ENCODE measurements around the gene CLN6. TPM values are rescaled to one million over a fixed set of nuclear protein-coding genes. Genes with fewer than 3 reads are reported as not detected.

Gene CLN6
- total and polyA plus RNA-seq, 5 donors = 6.8 to 8.9 (median 7.6) TPM

- Histone ChIP-seq H3K4me3 (ENCODE audit: low read length) (no peak overlapping the region), H3K4me1 (ENCODE audit: control insufficient read depth, insufficient read depth, low read length) (peaks cover 10% of the 10 kb centered on the region), H3K27me3 (ENCODE audit: control insufficient read depth, insufficient read depth) (no peaks in the 10 kb centered on the region), H3K9me3 (ENCODE audit: control insufficient read depth, low read length) (no peaks in the 10 kb centered on the region), H3K27ac (ENCODE audit: low read length) (peak overlapping the region; percentile 75)
- 46% methylated on average over 11 of the region's 11 CpGs for WGBS
- intact Hi-C loops (cut with DNase I) = no loop called here
- ATAC-seq (peak; percentile 38 to 47), DNase-seq (peak in 2 of 3 donors; percentile 53 to 55)
These were observed 42.4 kb upstream of the CLN6 start for GRCh38 chr15:68271854-68272471.

GRCh38 chr15:68268405-68268804, 38.9 kb upstream of the CLN6 start:
- 43% methylated on average over 3 of the region's 3 CpGs for WGBS
- no peak overlapping the region for H3K27ac ChIP-seq (ENCODE audit: low read length)
- peaks cover 7% of the 10 kb centered on the region for H3K4me1 ChIP-seq (ENCODE audit: control insufficient read depth, insufficient read depth, low read length)
- no peak overlapping the region for H3K4me3 ChIP-seq (ENCODE audit: low read length)
- H3K9me3 ChIP-seq (ENCODE audit: control insufficient read depth, low read length) = no peaks in the 10 kb centered on the region
- H3K27me3 ChIP-seq (ENCODE audit: control insufficient read depth, insufficient read depth) = no peaks in the 10 kb centered on the region
- DNase-seq (no peak), ATAC-seq (no peak)
- intact Hi-C loops (cut with DNase I) = no loop called here

GRCh38 chr15:68265674-68266073, 36.1 kb upstream of the CLN6 start:
- Histone ChIP-seq H3K4me3 (ENCODE audit: low read length) (no peak overlapping the region), H3K27ac (ENCODE audit: low read length) (no peak overlapping the region), H3K9me3 (ENCODE audit: control insufficient read depth, low read length) (no peaks in the 10 kb centered on the region), H3K27me3 (ENCODE audit: control insufficient read depth, insufficient read depth) (no peaks in the 10 kb centered on the region), H3K4me1 (ENCODE audit: control insufficient read depth, insufficient read depth, low read length) (no peaks in the 10 kb centered on the region)
- intact Hi-C loops (cut with DNase I) = no loop called here
- WGBS = 88% methylated on average over 3 of the region's 3 CpGs
- DNase-seq (no peak), ATAC-seq (no peak)

GRCh38 chr15:68265081-68265480, 35.6 kb upstream of the CLN6 start:
- WGBS = 79% methylated on average over 4 of the region's 4 CpGs
- H3K27ac ChIP-seq (ENCODE audit: low read length) = no peak overlapping the region
- ATAC-seq (no peak), DNase-seq (no peak)
- no peaks in the 10 kb centered on the region for H3K4me1 ChIP-seq (ENCODE audit: control insufficient read depth, insufficient read depth, low read length)
- H3K9me3 ChIP-seq (ENCODE audit: control insufficient read depth, low read length) = no peaks in the 10 kb centered on the region
- H3K4me3 ChIP-seq (ENCODE audit: low read length) = no peak overlapping the region
- intact Hi-C loops (cut with DNase I) = no loop called here
- H3K27me3 ChIP-seq (ENCODE audit: control insufficient read depth, insufficient read depth) = no peaks in the 10 kb centered on the region

- H3K27ac ChIP-seq (ENCODE audit: low read length) = no peak overlapping the region
- intact Hi-C loops (cut with DNase I) = no loop called here
- WGBS = 50% methylated on average over 2 of the region's 2 CpGs
- ATAC-seq (no peak), DNase-seq (no peak)
- H3K9me3 ChIP-seq (ENCODE audit: control insufficient read depth, low read length) = no peaks in the 10 kb centered on the region
- H3K4me3 ChIP-seq (ENCODE audit: low read length) = no peak overlapping the region
- H3K4me1 ChIP-seq (ENCODE audit: control insufficient read depth, insufficient read depth, low read length) = no peaks in the 10 kb centered on the region
- H3K27me3 ChIP-seq (ENCODE audit: control insufficient read depth, insufficient read depth) = no peaks in the 10 kb centered on the region
These were observed 34.8 kb upstream of the CLN6 start for GRCh38 chr15:68264282-68264681.

- intact Hi-C loops (cut with DNase I) = no loop called here
- Histone ChIP-seq H3K4me1 (ENCODE audit: control insufficient read depth, insufficient read depth, low read length) (peaks cover 3% of the 10 kb centered on the region), H3K27me3 (ENCODE audit: control insufficient read depth, insufficient read depth) (no peaks in the 10 kb centered on the region), H3K4me3 (ENCODE audit: low read length) (no peak overlapping the region), H3K9me3 (ENCODE audit: control insufficient read depth, low read length) (no peaks in the 10 kb centered on the region), H3K27ac (ENCODE audit: low read length) (no peak overlapping the region)
- ATAC-seq = no peak
- WGBS = 63% methylated on average over 5 of the region's 5 CpGs
- DNase-seq = no peak
These were observed 33.2 kb upstream of the CLN6 start for GRCh38 chr15:68262514-68263356.

- 96% methylated on average over 3 of the region's 3 CpGs for WGBS
These were observed 32.5 kb upstream of the CLN6 start for GRCh38 chr15:68261980-68262379.

GRCh38 chr15:68261241-68261640, 31.7 kb upstream of the CLN6 start:
- intact Hi-C loops (cut with DNase I) = no loop called here
- H3K4me1 ChIP-seq (ENCODE audit: control insufficient read depth, insufficient read depth, low read length) = peaks cover 3% of the 10 kb centered on the region
- no peaks in the 10 kb centered on the region for H3K27me3 ChIP-seq (ENCODE audit: control insufficient read depth, insufficient read depth)
- DNase-seq (no peak), ATAC-seq (no peak)
- H3K4me3 ChIP-seq (ENCODE audit: low read length) = no peak overlapping the region
- no peaks in the 10 kb centered on the region for H3K9me3 ChIP-seq (ENCODE audit: control insufficient read depth, low read length)
- no peak overlapping the region for H3K27ac ChIP-seq (ENCODE audit: low read length)
- 89% methylated on average over 3 of the region's 3 CpGs for WGBS

More at GRCh38 chr15:68261980-68262379, 32.5 kb upstream of the CLN6 start:
- DNase-seq = no peak
- Histone ChIP-seq H3K4me3 (ENCODE audit: low read length) (no peak overlapping the region), H3K4me1 (ENCODE audit: control insufficient read depth, insufficient read depth, low read length) (peaks cover 3% of the 10 kb centered on the region), H3K27me3 (ENCODE audit: control insufficient read depth, insufficient read depth) (no peaks in the 10 kb centered on the region), H3K9me3 (ENCODE audit: control insufficient read depth, low read length) (no peaks in the 10 kb centered on the region), H3K27ac (ENCODE audit: low read length) (no peak overlapping the region)
- intact Hi-C loops (cut with DNase I) = no loop called here
- no peak for ATAC-seq

- Histone ChIP-seq H3K27ac (ENCODE audit: low read length) (no peak overlapping the region), H3K4me1 (ENCODE audit: control insufficient read depth, insufficient read depth, low read length) (peaks cover 3% of the 10 kb centered on the region), H3K9me3 (ENCODE audit: control insufficient read depth, low read length) (no peaks in the 10 kb centered on the region), H3K4me3 (ENCODE audit: low read length) (no peak overlapping the region), H3K27me3 (ENCODE audit: control insufficient read depth, insufficient read depth) (no peaks in the 10 kb centered on the region)
- 65% methylated on average over 2 of the region's 2 CpGs for WGBS
- DNase-seq (no peak), ATAC-seq (peak in 1 of 2 donors; percentile 45)
- intact Hi-C loops (cut with DNase I) = loop anchor here in 3 of 4 donors (10.0 kb wide), 2 partner anchors 45 to 615 kb away; no protein-coding TSS in a partner anchor
These were observed 30.4 kb upstream of the CLN6 start for GRCh38 chr15:68259883-68260282.

- intact Hi-C loops (cut with DNase I) = loop anchor here in 3 of 4 donors (10.0 kb wide), 2 partner anchors 46 to 616 kb away; no protein-coding TSS in a partner anchor
- H3K27me3 ChIP-seq (ENCODE audit: control insufficient read depth, insufficient read depth) = no peaks in the 10 kb centered on the region
- 57% methylated on average over 4 of the region's 4 CpGs for WGBS
- DNase-seq = peak in 2 of 3 donors; percentile 13 to 45
- no peak overlapping the region for H3K4me3 ChIP-seq (ENCODE audit: low read length)
- H3K27ac ChIP-seq (ENCODE audit: low read length) = no peak overlapping the region
- H3K9me3 ChIP-seq (ENCODE audit: control insufficient read depth, low read length) = no peaks in the 10 kb centered on the region
- no peak for ATAC-seq
- H3K4me1 ChIP-seq (ENCODE audit: control insufficient read depth, insufficient read depth, low read length) = peaks cover 3% of the 10 kb centered on the region
These were observed 29.2 kb upstream of the CLN6 start for GRCh38 chr15:68258692-68259091.
